Natural killer cell (primary cell): Measurements from ENCODE around the gene TEX261. TPM values are rescaled to one million over a fixed set of nuclear protein-coding genes. Genes with fewer than 3 reads are reported as not detected.
A peak's percentile ranks its signal among the peaks of the same experiment; 100 is the strongest.

Experiments used
- ATAC-seq, 3 donors: fragments of 150-1000 bp in 2 of 3; fragments of 200-7000 bp in 1 of 3; cut with Tn5 transposase; 1 replicate in 1 of 3; 2 replicates in 2 of 3; pipeline ENCODE4 v1.10.0; 2021; ENCODE audit warnings: mild to moderate bottlenecking in 2 of 3, moderate library complexity in 2 of 3
- DNase-seq, 2 donors: peaks; one replicate each; pipeline versions ENCODE4 v3.0.0 to v3.0.0-alpha.2; 2013 to 2021; ENCODE audit warnings: mixed read lengths in 1 of 2
- H3K27ac ChIP-seq: one replicate; pipeline ENCODE4 v1.5.1; 2013; ENCODE audit warnings: mild to moderate bottlenecking, low read length
- H3K27me3 ChIP-seq: one replicate; pipeline ENCODE4 v1.6.1; 2013; ENCODE audit warnings: low read length; ENCODE audit not compliant: control insufficient read depth, insufficient read depth
- H3K36me3 ChIP-seq: one replicate; pipeline ENCODE4 v1.6.1; 2013; ENCODE audit warnings: low read length; ENCODE audit not compliant: control insufficient read depth, insufficient read depth
- H3K4me1 ChIP-seq: one replicate; pipeline ENCODE4 v1.6.1; 2013; ENCODE audit warnings: low read length; ENCODE audit not compliant: control insufficient read depth, insufficient read depth
- H3K4me3 ChIP-seq: one replicate; pipeline ENCODE4 v1.5.1; 2013; ENCODE audit warnings: low read length
- H3K9me3 ChIP-seq: one replicate; pipeline ENCODE4 v1.6.1; 2013; ENCODE audit warnings: low read length; ENCODE audit not compliant: control insufficient read depth, insufficient read depth
- H3K27ac Mint-ChIP-seq, 2 donors: one replicate each; pipeline ENCODE4 v1.8.0; 2022; ENCODE audit warnings: mild to moderate bottlenecking in 2 of 2, mixed read lengths in 2 of 2, moderate library complexity in 1 of 2
- H3K27me3 Mint-ChIP-seq, 2 donors: one replicate each; pipeline ENCODE4 v1.8.0; 2022; ENCODE audit warnings: low read depth in 2 of 2, mixed read lengths in 2 of 2
- H3K36me3 Mint-ChIP-seq: one replicate; pipeline ENCODE4 v1.8.0; 2022; ENCODE audit warnings: mixed read lengths
- H3K4me1 Mint-ChIP-seq, 2 donors: one replicate each; pipeline ENCODE4 v1.8.0; 2022; ENCODE audit warnings: mixed read lengths in 2 of 2
- H3K4me3 Mint-ChIP-seq: one replicate; pipeline ENCODE4 v1.8.0; 2022; ENCODE audit warnings: mild to moderate bottlenecking, moderate library complexity, mixed read lengths
- H3K9me3 Mint-ChIP-seq, 2 donors: one replicate each; pipeline ENCODE4 v1.8.0; 2022; ENCODE audit warnings: mixed read lengths in 2 of 2
- WGBS: methylation state at CpG from one replicate; pipeline ENCODE4 v1.1.7; 2013; ENCODE audit warnings: missing lambda C conversion rate; ENCODE audit not compliant: insufficient coverage; 5-methylcytosine and 5-hydroxymethylcytosine counted together
- intact Hi-C: fragments of 100-400 bp; cut with micrococcal nuclease; formaldehyde crosslinking; loops from one replicate; pipeline ENCODE4 v1.14.2; 2022
- total RNA-seq, 4 donors: library from RNA; stranded (reverse); fragments of 120-200 nt in 1 of 4; gene quantifications; one replicate each; pipeline versions ENCODE4 v1.2.3 to v1.2.4, GENCODE V29; 2013 to 2022
- TF ChIP-seq, protein P1 (sequence below): fragments of 200-600 bp; IDR thresholded peaks from one replicate; pipeline ENCODE4 v1.8.0; 2022; ENCODE audit warnings: antibody characterized with exemption

The TEX261 gene
- total RNA-seq, 3 donors from 2014 or later (not counting 1 experiment from before 2014, with no cell fraction given): 30.3 to 44.2 (median 43.2) TPM

DNA sequence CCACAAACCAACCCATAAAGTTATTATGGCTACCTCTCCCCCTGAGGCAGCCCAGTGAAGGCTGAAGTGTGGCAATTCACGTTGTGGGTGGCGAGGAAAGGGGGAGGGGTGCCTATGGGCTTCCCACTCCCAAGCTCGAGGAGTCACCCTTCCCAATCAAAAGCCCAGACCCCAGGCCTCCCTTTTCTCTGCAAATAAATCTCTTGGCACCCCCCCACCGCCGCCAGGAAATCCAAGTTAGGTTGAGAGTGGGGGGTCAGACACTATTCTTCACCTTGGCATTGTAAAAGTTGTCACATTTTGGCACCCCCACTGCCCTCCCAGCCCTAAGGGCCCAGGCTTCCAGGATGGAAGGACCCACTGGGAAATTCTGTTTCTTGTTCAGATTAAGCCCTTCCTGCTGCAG is 9.4 kb downstream of the TEX261 start:
- Histone ChIP-seq H3K4me3 (no peak overlapping the region), H3K36me3 (peaks cover 28% of the 10 kb centered on the region), H3K4me1 (peaks cover 10% of the 10 kb centered on the region), H3K27ac (no peak overlapping the region), H3K27me3 (no peaks in the 10 kb centered on the region), H3K9me3 (no peaks in the 10 kb centered on the region)
- no peaks in the 10 kb centered on the region for H3K36me3 Mint-ChIP-seq
- ATAC-seq (no peak), DNase-seq (no peak)
- no peak overlapping the region for H3K27ac Mint-ChIP-seq
- WGBS: 60% methylated on average over 2 of the region's 5 CpGs
- H3K4me1 Mint-ChIP-seq: peaks cover 6 to 10% of the 10 kb centered on the region in 2 donors
- TF ChIP-seq, protein P1, sequence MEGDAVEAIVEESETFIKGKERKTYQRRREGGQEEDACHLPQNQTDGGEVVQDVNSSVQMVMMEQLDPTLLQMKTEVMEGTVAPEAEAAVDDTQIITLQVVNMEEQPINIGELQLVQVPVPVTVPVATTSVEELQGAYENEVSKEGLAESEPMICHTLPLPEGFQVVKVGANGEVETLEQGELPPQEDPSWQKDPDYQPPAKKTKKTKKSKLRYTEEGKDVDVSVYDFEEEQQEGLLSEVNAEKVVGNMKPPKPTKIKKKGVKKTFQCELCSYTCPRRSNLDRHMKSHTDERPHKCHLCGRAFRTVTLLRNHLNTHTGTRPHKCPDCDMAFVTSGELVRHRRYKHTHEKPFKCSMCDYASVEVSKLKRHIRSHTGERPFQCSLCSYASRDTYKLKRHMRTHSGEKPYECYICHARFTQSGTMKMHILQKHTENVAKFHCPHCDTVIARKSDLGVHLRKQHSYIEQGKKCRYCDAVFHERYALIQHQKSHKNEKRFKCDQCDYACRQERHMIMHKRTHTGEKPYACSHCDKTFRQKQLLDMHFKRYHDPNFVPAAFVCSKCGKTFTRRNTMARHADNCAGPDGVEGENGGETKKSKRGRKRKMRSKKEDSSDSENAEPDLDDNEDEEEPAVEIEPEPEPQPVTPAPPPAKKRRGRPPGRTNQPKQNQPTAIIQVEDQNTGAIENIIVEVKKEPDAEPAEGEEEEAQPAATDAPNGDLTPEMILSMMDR: no peak
- no peaks in the 10 kb centered on the region for H3K27me3 Mint-ChIP-seq
- H3K4me3 Mint-ChIP-seq: no peak overlapping the region
- intact Hi-C loops: loop anchor here (1.0 to 2.0 kb wide), 2 partner anchors 10 to 20 kb away; no protein-coding TSS in a partner anchor
- H3K9me3 Mint-ChIP-seq: no peaks in the 10 kb centered on the region

DNA sequence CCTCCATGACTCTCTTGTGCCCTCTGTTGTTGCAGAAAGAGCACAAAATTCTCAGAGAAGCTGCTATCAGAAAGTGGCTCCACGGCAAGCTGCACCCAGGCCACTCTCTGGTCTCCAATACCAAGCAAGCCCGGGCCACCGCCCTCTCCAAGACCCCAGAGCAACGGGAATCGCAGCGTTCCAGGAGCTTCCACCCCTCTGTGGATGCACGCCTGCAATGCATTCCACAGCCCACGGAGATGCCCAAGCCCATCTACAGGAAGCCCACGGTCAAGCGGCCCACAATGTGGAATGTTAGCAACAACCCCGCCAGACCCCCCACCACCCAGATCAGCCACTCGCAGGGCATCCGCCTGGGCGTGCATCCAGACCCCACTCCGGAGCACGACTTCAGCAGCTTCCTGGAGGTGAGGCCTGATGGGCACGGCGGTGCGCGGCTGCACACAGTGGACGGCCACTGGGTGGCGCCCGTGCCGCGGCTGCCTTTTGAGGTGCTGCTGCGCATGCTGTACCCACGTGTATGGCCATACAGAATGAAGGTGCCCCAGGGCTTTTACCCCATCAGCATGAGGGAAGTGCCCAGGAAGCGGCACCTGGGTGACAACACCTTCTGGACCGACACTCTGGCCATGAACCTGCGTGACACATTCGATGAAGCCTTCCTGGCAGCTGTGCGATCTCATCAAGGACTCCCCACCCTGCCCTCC is 9.9 kb downstream of the TEX261 start:
- Mint-ChIP-seq H3K27ac (peak overlapping the region in 1 of 2 donors; percentile 75), H3K4me1 (peaks cover 6 to 10% of the 10 kb centered on the region in 2 donors), H3K4me3 (peak overlapping the region; percentile 60), H3K27me3 (no peaks in the 10 kb centered on the region), H3K36me3 (no peaks in the 10 kb centered on the region), H3K9me3 (no peaks in the 10 kb centered on the region)
- TF ChIP-seq, protein P1: peak; percentile 92
- DNase-seq (peak; percentile 81 to 89), ATAC-seq (peak; percentile 99 to 100 (median 100))
- Histone ChIP-seq H3K4me3 (no peak overlapping the region), H3K36me3 (peaks cover 25% of the 10 kb centered on the region), H3K27me3 (no peaks in the 10 kb centered on the region), H3K4me1 (peaks cover 10% of the 10 kb centered on the region), H3K27ac (no peak overlapping the region), H3K9me3 (no peaks in the 10 kb centered on the region)
- WGBS: 25% methylated on average over 32 of the region's 32 CpGs
- intact Hi-C loops: loop anchor here (1.0 to 2.0 kb wide), 2 partner anchors 11 to 20 kb away; no protein-coding TSS in a partner anchor

DNA sequence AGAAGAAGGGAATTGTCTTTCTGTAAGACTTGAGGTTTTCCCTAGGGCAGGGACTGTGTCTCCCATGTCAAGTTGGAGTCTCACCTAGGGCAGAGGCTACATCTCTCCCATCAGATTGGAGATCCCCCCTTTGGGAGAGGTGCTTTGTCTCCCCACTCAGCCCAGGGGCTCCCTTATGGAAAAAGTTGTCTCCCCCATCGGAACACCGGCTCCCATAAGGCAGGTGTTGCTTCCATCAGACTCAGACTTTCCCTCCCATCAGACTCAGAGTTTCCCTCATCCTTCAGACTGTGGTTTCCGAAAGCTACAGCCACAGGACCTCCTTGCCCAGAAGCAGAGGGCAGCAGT is 10.5 kb downstream of the TEX261 start:
- Histone ChIP-seq H3K27ac (no peak overlapping the region), H3K36me3 (peaks cover 21% of the 10 kb centered on the region), H3K4me3 (no peak overlapping the region), H3K27me3 (no peaks in the 10 kb centered on the region), H3K9me3 (no peaks in the 10 kb centered on the region), H3K4me1 (peaks cover 12% of the 10 kb centered on the region)
- Mint-ChIP-seq H3K36me3 (no peaks in the 10 kb centered on the region), H3K27me3 (no peaks in the 10 kb centered on the region), H3K9me3 (no peaks in the 10 kb centered on the region), H3K4me3 (peak overlapping the region; percentile 60), H3K27ac (peak overlapping the region in 1 of 2 donors; percentile 75), H3K4me1 (peaks cover 6 to 10% of the 10 kb centered on the region in 2 donors)
- 65% methylated on average over 3 of the region's 3 CpGs for WGBS
- TF ChIP-seq, protein P1: no peak
- DNase-seq (no peak), ATAC-seq (no peak)
- intact Hi-C loops: loop anchor here (2.0 kb wide), 1 partner anchor 19 kb away; no protein-coding TSS in a partner anchor
